ENCODE measurements around the gene PRAMEF1. TPM values are rescaled to one million over a fixed set of nuclear protein-coding genes. Genes with fewer than 3 reads are reported as not detected.
A peak's percentile ranks its signal among the peaks of the same experiment; 100 is the strongest.

Gene PRAMEF1
- total RNA-seq, 1 donor from 2014 or later: not detected

GRCh38 chr1:12754738-12755137, 36.5 kb upstream of the PRAMEF1 start:
- no peak overlapping the region for H3K4me3 Mint-ChIP-seq (ENCODE audit: unreplicated experiment)
- TF ChIP-seq CTCF (IDR thresholded peaks at IDR 0.05): no peak
- peaks cover 12% of the 10 kb centered on the region for H3K9me3 Mint-ChIP-seq (ENCODE audit: low read depth)
- H3K36me3 Mint-ChIP-seq (ENCODE audit: low read depth): no peaks in the 10 kb centered on the region
- H3K27me3 Mint-ChIP-seq (ENCODE audit: low read depth): peaks cover 8% of the 10 kb centered on the region
- no peaks in the 10 kb centered on the region for H3K4me1 Mint-ChIP-seq (ENCODE audit: low read depth)
- no peak for DNase-seq (ENCODE audit: low spot score)
- H3K27ac Mint-ChIP-seq (ENCODE audit: unreplicated experiment): no peak overlapping the region

- no peaks in the 10 kb centered on the region for H3K4me1 Mint-ChIP-seq (ENCODE audit: low read depth)
- peaks cover 8% of the 10 kb centered on the region for H3K27me3 Mint-ChIP-seq (ENCODE audit: low read depth)
- no peaks in the 10 kb centered on the region for H3K9me3 Mint-ChIP-seq (ENCODE audit: low read depth)
- H3K4me3 Mint-ChIP-seq (ENCODE audit: unreplicated experiment): no peak overlapping the region
- DNase-seq (ENCODE audit: low spot score): no peak
- no peak for TF ChIP-seq CTCF (IDR thresholded peaks at IDR 0.05)
- H3K36me3 Mint-ChIP-seq (ENCODE audit: low read depth): no peaks in the 10 kb centered on the region
- H3K27ac Mint-ChIP-seq (ENCODE audit: unreplicated experiment): no peak overlapping the region
Measured at GRCh38 chr1:12756273-12756672, 34.9 kb upstream of the PRAMEF1 start.

DNA sequence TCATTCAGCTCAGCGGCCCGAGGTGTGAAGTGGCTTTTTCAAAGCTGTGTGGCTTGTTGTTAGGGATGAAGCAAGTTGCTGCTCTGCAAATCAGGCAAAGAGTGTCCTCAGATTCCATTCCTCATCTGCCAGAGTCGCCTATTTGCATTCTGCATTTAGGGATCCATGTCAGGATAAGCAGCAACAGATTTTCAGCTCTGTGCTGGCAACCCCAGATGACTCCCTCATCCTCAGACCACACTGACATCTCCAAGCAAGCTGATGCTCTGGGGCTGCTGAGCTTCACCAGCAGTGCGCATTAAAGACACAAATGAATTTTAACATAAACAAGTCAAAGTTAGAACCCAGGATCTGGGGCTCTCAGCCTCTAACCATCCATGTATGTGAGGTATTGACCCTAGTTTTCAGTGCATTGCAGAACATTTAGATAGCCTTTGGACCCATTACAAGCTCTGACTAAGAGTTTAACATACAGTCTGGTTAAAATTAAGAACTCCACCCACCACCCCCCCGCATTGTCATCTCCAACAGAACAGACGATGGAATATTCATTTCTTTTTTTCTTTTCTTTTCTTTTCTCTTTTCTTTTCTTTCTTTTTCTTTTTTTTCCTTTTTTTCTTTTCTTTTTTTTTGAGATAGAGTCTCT, 34.3 kb upstream of the PRAMEF1 start:
- TF ChIP-seq CTCF (IDR thresholded peaks at IDR 0.05): no peak
- no peaks in the 10 kb centered on the region for H3K4me1 Mint-ChIP-seq (ENCODE audit: low read depth)
- DNase-seq (ENCODE audit: low spot score): no peak
- H3K4me3 Mint-ChIP-seq (ENCODE audit: unreplicated experiment): no peak overlapping the region
- no peaks in the 10 kb centered on the region for H3K36me3 Mint-ChIP-seq (ENCODE audit: low read depth)
- H3K27ac Mint-ChIP-seq (ENCODE audit: unreplicated experiment): no peak overlapping the region
- no peaks in the 10 kb centered on the region for H3K9me3 Mint-ChIP-seq (ENCODE audit: low read depth)
- peaks cover 8% of the 10 kb centered on the region for H3K27me3 Mint-ChIP-seq (ENCODE audit: low read depth)

DNA sequence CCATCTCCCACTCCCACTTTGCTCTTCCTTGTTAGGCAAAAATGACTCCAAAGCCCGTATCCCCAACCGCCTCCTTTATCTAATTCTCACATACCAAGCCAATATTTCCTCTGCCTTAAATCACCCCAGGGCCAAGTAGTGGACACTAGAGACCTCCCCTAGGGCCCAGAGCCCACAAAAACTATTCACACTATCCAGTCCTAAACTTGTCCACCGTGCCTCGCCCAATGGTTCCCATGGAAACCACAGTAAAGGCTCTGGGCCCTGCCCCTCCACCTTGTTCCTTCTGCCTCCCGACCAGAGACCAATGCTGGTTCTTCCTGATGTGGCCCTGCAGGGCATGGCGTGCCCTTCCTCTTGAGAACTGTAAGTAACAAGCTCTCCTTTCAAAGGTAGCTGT, 33.4 kb upstream of the PRAMEF1 start:
- no peaks in the 10 kb centered on the region for H3K4me1 Mint-ChIP-seq (ENCODE audit: low read depth)
- no peak overlapping the region for H3K27ac Mint-ChIP-seq (ENCODE audit: unreplicated experiment)
- no peak for DNase-seq (ENCODE audit: low spot score)
- H3K27me3 Mint-ChIP-seq (ENCODE audit: low read depth): peaks cover 8% of the 10 kb centered on the region
- no peaks in the 10 kb centered on the region for H3K36me3 Mint-ChIP-seq (ENCODE audit: low read depth)
- TF ChIP-seq CTCF (IDR thresholded peaks at IDR 0.05): no peak
- no peaks in the 10 kb centered on the region for H3K9me3 Mint-ChIP-seq (ENCODE audit: low read depth)
- H3K4me3 Mint-ChIP-seq (ENCODE audit: unreplicated experiment): no peak overlapping the region

- Mint-ChIP-seq H3K36me3 (ENCODE audit: low read depth) (no peaks in the 10 kb centered on the region), H3K9me3 (ENCODE audit: low read depth) (no peaks in the 10 kb centered on the region), H3K27me3 (ENCODE audit: low read depth) (peaks cover 8% of the 10 kb centered on the region), H3K27ac (ENCODE audit: unreplicated experiment) (no peak overlapping the region), H3K4me3 (ENCODE audit: unreplicated experiment) (no peak overlapping the region), H3K4me1 (ENCODE audit: low read depth) (no peaks in the 10 kb centered on the region)
- peak; percentile 26 for TF ChIP-seq CTCF (IDR thresholded peaks at IDR 0.05)
- DNase-seq (ENCODE audit: low spot score): no peak
Measured at GRCh38 chr1:12760256-12760795, 30.9 kb upstream of the PRAMEF1 start.
